ENCODE data around the gene HMCN2. TPM values are rescaled to one million over a fixed set of nuclear protein-coding genes. Genes with fewer than 3 reads are reported as not detected.

Gene HMCN2
- total RNA-seq, 1 donor from 2014 or later = 5.8 TPM

- TF ChIP-seq CTCF (IDR thresholded peaks at IDR 0.05; ENCODE audit: unreplicated experiment) = no peak
- H3K4me3 Mint-ChIP-seq = no peak overlapping the region
- H3K36me3 Mint-ChIP-seq = no peaks in the 10 kb centered on the region
- no peaks in the 10 kb centered on the region for H3K27me3 Mint-ChIP-seq (ENCODE audit: low read depth)
- no peak for DNase-seq (ENCODE audit: low spot score in 2 of 2, unreplicated experiment in 2 of 2)
- no peaks in the 10 kb centered on the region for H3K4me1 Mint-ChIP-seq
- no peak overlapping the region for H3K27ac Mint-ChIP-seq
- no peaks in the 10 kb centered on the region for H3K9me3 Mint-ChIP-seq
Observed at GRCh38 chr9:130349398-130349797, 83.8 kb downstream of the HMCN2 start.

- H3K4me3 Mint-ChIP-seq = no peak overlapping the region
- no peaks in the 10 kb centered on the region for H3K36me3 Mint-ChIP-seq
- no peak for DNase-seq (ENCODE audit: low spot score in 2 of 2, unreplicated experiment in 2 of 2)
- TF ChIP-seq CTCF (IDR thresholded peaks at IDR 0.05; ENCODE audit: unreplicated experiment) = no peak
- no peak overlapping the region for H3K27ac Mint-ChIP-seq
- no peaks in the 10 kb centered on the region for H3K4me1 Mint-ChIP-seq
- no peaks in the 10 kb centered on the region for H3K27me3 Mint-ChIP-seq (ENCODE audit: low read depth)
- H3K9me3 Mint-ChIP-seq = no peaks in the 10 kb centered on the region
Observed at GRCh38 chr9:130351343-130351742, 85.8 kb downstream of the HMCN2 start.

GRCh38 chr9:130352081-130352480 lies 86.5 kb downstream of the HMCN2 start:
- TF ChIP-seq CTCF (IDR thresholded peaks at IDR 0.05; ENCODE audit: unreplicated experiment) = no peak
- no peaks in the 10 kb centered on the region for H3K4me1 Mint-ChIP-seq
- no peak overlapping the region for H3K27ac Mint-ChIP-seq
- no peaks in the 10 kb centered on the region for H3K9me3 Mint-ChIP-seq
- no peak overlapping the region for H3K4me3 Mint-ChIP-seq
- H3K27me3 Mint-ChIP-seq (ENCODE audit: low read depth) = no peaks in the 10 kb centered on the region
- no peaks in the 10 kb centered on the region for H3K36me3 Mint-ChIP-seq
- DNase-seq (ENCODE audit: low spot score in 2 of 2, unreplicated experiment in 2 of 2) = no peak

- no peaks in the 10 kb centered on the region for H3K4me1 Mint-ChIP-seq
- DNase-seq (ENCODE audit: low spot score in 2 of 2, unreplicated experiment in 2 of 2) = no peak
- H3K4me3 Mint-ChIP-seq = no peak overlapping the region
- no peaks in the 10 kb centered on the region for H3K9me3 Mint-ChIP-seq
- H3K27me3 Mint-ChIP-seq (ENCODE audit: low read depth) = no peaks in the 10 kb centered on the region
- H3K36me3 Mint-ChIP-seq = no peaks in the 10 kb centered on the region
- H3K27ac Mint-ChIP-seq = no peak overlapping the region
- no peak for TF ChIP-seq CTCF (IDR thresholded peaks at IDR 0.05; ENCODE audit: unreplicated experiment)
Observed at GRCh38 chr9:130352586-130353285, 87.2 kb downstream of the HMCN2 start.

- no peak overlapping the region for H3K27ac Mint-ChIP-seq
- H3K36me3 Mint-ChIP-seq = no peaks in the 10 kb centered on the region
- no peak overlapping the region for H3K4me3 Mint-ChIP-seq
- TF ChIP-seq CTCF (IDR thresholded peaks at IDR 0.05; ENCODE audit: unreplicated experiment) = no peak
- DNase-seq (ENCODE audit: low spot score in 2 of 2, unreplicated experiment in 2 of 2) = no peak
- no peaks in the 10 kb centered on the region for H3K27me3 Mint-ChIP-seq (ENCODE audit: low read depth)
- no peaks in the 10 kb centered on the region for H3K9me3 Mint-ChIP-seq
- H3K4me1 Mint-ChIP-seq = no peaks in the 10 kb centered on the region
Observed at GRCh38 chr9:130354378-130354777, 88.8 kb downstream of the HMCN2 start.

GRCh38 chr9:130354806-130355205 lies 89.2 kb downstream of the HMCN2 start:
- no peaks in the 10 kb centered on the region for H3K9me3 Mint-ChIP-seq
- no peak overlapping the region for H3K4me3 Mint-ChIP-seq
- H3K36me3 Mint-ChIP-seq = no peaks in the 10 kb centered on the region
- no peaks in the 10 kb centered on the region for H3K27me3 Mint-ChIP-seq (ENCODE audit: low read depth)
- no peak overlapping the region for H3K27ac Mint-ChIP-seq
- TF ChIP-seq CTCF (IDR thresholded peaks at IDR 0.05; ENCODE audit: unreplicated experiment) = no peak
- DNase-seq (ENCODE audit: low spot score in 2 of 2, unreplicated experiment in 2 of 2) = no peak
- H3K4me1 Mint-ChIP-seq = no peaks in the 10 kb centered on the region

All from mesothelial cell of epicardium (in vitro differentiated cells).